CD4-positive, alpha-beta T cell treated with Interleukin-6 at 100 ng/mL for 8 hours (primary cell): ENCODE measurements around the gene SSR1.
A peak's percentile ranks its signal among the peaks of the same experiment; 100 is the strongest.
"Not testable (repeated sequence)": the region's sequence is repeated elsewhere in the genome, so short reads cannot be mapped to it uniquely, and the experiment has no call there.

Source experiments
- DNase-seq: peaks from one replicate; pipeline ENCODE4 v3.0.0-alpha.2; 2020; ENCODE audit warnings: mixed read lengths, low spot score

Gene SSR1

DNA sequence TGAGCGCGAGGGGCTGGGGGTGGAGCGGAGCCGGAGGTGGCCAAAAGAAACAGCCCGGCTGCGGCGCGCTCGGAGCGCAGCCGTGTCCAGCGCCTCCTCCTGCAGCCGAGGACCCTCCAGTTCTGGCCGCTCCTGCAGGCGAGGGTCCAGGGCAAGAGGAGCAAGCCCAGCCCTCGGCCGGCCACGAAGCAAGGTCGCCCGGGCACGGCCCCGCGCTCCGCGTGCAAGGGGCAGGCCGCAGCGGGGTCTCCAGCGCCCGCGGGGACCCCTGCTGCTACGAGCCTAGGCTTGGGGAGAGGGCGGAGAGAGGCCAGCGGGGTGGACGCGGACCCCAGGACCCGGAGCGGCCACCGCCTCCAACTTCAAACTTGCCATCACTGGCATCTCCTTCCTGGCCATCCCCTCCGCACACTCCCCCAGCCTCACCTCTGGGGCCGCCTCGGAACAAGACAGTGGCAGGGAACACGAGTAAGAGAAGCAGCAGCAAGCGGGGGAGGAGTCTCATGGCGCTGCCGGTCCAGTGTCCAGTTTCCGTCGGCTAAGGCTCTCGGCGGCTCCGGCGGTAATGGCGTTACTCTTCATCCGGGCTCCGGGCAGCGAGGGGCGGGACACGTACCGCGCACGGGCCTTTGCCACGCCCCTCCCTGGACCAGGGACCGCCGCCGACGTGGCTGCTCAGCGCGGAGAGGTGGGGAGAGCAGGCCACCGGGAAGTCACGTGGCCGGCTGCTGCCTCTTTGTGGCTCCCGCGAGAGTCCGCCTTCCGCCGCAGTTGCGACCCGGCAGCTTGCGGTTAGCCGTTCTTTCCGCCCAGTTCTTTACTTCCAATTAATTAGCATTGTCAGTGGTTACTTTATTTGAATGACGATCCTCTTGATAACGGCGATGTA, at the start of gene SSR1:
SSR1 (minus strand) TSS at position 584 of the 889 bp plus-strand sequence; CDS start at position 505, 79 bp downstream.
- peak; percentile 93 for DNase-seq

DNA sequence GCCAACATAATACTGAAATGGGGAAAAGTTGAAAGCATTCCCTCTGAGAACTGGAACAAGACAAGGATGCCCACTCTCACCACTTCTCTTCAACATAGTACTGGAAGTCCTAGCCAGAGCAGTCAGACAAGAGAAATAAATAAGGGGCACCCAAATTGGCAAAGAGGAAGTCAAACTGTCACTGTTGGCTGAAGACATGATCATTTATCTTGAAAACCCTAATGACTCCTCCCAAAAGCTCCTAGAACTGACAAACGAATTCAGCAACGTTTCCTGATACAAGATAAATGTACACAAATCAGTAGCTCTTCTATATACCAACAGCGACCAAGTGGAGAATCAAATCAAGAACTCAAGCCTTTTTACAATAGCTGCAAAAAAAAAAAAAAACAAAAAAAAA, 38.9 kb upstream of the SSR1 start:
- DNase-seq = not testable (repeated sequence)

DNA sequence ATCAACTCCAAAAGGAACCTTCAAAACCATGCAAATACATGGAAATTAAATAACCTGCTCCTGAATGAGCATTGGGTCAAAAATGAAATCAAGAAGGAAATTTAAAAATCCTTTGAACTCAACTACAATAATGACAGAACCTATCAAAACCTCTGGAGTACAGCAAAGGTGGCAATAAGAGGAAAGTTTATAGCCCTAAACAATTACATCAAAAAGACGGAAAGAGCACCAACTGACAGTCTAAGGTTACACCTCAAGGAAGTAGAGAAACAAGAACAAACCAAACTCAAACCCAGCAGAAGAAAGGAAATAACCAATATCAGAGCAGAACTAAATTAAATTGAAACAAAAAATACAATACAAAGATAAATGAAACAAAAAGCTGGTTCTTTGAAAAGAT, 37.6 kb upstream of the SSR1 start:
- DNase-seq = not testable (repeated sequence)

DNA sequence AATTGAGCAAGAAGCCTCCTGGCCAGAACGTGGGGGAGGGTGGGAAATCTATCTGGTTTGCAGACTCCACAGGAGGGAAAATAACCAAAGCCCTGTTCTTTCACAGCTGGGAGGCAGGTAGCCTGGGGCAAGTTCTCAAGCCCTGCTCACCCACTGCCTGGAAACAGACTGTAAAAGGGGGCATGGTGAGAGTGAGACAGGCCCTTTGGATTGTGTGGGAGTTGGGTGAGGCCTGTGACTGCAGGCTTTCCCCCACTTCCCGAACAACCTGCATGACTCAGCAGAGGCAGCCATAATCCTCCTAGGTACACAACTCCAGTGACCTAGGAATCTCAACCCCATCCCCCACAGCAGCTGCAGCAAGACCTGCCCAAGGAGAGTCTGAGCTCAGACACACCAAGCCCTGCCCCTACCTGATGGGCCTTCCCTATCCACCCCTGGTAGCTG, 34.6 kb upstream of the SSR1 start:
- DNase-seq = not testable (repeated sequence)

DNA sequence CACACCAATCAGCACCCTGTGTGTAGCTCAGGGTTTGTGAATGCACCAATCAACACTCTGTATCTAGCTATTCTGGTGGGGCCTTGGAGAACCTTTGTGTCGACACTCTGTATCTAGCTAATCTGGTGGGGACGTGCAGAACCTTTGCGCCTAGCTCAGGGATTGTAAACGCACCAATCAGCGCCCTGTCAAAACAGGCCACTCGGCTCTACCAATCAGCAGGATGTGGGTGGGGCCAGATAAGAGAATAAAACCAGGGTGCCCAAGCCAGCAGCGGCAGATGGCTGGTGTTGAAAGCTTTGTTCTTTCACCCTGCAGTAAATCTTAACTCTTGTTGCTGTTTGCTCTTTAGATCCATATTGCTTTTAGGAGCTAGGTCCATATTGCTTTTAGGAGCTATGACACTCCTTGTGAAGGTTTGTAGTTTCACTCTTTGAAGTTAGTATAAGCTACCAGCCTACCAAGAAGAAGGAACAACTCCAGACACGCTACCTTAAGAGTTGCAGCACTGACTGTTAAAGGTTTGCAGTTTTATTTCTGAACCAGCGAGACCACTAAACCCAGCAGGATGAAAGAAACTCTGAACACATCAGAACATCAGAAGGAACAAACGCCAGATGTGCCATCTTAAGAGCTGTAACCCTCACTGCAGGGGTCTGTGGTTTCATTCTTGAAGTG, 31.9 kb upstream of the SSR1 start:
- DNase-seq = not testable (repeated sequence)

DNA sequence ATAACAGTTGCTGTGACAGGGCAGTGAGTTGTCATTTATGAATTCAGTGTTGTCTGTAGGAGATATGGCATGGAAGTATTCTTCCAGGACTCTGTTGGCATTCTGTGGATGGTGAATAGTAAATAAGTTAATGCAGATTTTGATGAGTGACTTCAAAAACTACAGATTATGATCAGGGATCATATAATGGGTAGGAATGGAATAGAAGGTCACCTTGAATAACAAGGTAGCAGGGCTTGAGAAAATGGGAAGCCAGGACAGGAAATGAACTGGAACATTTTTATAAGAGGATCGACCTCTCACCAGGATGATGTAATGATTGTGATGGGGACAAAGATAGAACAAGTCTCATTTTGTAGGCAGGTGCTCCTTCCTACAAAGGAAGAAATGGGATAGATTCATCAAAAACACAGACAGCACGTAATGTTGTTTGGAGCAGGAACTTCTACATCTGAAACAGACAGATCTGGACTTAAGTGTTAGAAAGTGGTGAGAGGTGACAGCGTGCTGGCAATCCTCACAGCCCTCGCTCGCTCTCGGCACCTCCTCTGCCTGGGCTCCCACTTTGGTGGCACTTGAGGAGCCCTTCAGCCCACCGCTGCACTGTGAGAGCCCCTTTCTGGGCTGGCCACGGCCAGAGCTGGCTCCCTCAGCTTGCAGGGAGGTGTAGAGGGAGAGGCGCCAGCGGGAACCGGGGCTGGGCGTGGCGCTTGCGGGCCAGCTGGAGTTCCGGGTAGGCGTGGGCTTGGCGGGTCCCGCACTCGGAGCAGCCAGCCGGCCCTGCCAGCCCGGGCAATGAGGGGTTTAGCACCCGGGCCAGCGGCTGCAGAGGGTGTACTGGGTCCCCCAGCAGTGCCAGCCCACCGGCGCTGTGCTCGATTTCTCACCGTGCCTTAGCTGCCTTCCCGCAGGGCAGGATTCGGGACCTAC, 30.8 kb upstream of the SSR1 start:
- no peak for DNase-seq

DNA sequence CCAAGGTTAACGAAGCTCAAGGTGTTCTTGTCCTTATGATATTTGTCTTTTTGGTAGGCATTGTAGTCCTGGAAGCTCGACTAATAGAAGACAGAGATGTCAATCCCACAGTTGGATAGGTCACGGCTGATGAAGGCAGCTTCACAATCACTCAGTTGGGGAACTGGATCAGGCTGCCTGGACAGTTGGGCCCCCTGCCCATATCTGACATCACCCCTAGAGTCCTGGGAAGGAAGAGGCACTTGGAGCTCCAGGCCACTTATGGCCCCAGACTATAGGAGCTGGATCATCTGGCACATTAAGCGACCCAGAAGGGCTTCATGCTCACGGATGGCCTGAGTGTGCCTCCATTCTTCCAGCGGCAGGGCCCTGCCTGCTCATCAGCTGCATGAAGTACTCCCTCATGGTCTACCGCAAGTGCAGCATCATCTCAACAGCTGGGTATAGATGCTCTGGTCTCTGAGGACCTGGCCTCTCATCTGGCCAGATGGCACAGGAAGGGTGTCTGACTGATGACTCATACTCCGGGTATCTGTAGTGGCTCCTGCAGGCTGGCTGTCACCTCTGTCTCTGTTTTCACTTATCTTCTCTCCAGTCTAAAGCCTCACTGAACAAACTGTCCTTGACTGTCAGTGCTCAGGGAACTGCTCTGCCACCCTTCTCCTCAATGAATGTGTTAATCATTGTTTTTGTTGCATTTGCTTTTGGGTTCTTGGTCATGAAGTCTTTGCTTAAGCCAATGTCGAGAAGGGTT, 29.2 kb upstream of the SSR1 start:
- DNase-seq = no peak

DNA sequence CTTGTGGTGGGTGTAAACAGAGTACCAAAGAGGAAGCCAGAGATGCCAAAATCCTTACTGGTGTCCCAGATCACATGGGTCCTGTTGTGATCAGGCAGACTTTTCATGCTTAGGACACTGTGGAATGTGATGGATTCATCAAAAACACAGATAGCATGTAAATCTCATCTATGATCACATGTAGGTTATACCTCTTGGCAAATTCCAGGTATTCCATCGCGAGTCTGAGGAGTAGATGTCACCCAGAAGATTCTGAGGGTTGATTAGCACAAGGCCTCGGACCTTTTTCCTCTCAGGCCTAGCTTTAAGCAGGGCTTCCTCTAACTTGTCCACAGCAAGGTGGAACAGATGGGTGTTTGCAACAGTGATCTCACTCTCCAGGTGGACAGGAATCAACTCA, 28.3 kb upstream of the SSR1 start:
- no peak for DNase-seq

DNA sequence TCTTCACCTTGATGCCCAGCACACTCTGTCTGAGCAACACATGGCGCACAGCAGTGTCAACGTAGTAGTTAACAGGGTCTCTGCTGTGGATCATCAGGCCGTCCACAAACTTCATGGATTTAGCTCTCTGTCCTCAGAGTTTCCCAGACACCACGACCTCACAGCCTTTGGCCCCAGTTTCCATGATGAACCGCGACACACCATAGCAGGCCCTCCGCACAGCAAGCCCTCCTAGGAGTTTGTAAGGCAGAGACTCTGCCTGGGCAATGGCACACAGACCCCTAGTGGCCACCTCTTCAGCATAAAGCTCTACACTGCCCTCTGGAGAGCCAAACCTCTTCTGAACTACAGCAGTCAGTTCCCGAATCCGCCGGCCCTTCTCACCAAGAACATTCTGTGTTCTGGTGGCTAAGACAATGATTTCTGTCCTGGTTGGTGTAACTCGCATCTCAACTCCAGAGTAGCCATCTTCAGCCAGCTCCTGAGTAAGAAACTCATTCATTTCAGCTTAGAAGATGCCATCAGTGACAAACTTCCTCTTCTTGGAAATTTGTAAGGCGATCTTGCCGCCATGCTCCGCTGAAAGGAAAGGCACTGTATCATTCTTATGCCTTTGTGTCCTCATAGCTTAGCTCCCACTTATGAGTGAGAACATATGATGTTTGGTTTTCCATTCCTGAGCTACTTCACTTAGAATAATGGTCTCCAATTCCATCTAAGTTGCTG, 26.2 kb upstream of the SSR1 start:
- DNase-seq = not testable (repeated sequence)

DNA sequence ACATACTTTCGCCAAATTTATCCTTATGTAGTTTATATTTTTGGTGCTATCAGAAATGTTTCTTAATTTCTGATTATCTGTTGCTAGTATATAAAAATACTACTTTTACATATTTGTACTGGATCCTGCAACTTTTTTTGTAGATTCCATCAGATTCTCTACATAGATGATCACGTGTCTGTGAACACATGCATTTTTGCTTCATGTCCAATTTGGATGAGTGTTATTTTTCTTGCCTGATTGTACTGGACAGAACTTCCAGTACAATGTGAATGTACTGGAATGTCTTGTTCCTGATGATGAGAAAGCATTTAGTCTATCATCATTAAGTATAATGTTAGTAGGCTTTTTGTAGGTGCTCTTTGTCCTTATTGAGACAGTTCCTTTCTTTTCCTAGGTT, 25.0 kb upstream of the SSR1 start:
- DNase-seq = no peak

DNA sequence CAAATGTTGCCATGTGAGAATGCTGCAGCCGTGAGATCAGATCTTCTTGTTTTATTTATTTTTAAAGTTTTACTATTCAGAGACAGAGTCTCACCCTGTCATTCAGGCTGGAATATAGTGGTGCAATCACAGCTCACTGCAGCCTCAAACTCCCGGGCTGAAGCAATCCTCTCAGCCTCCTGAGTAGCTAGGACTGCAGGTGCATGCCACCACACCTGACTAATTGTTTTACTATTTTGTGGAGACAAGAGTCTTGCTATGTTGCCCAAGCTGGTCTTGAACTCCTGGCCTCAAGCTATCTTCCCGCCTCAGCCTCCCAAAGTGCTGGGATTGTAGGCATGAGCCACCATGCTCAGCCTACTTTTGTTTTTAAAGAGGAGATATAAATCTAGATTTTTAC, 22.5 kb upstream of the SSR1 start:
- DNase-seq = no peak

DNA sequence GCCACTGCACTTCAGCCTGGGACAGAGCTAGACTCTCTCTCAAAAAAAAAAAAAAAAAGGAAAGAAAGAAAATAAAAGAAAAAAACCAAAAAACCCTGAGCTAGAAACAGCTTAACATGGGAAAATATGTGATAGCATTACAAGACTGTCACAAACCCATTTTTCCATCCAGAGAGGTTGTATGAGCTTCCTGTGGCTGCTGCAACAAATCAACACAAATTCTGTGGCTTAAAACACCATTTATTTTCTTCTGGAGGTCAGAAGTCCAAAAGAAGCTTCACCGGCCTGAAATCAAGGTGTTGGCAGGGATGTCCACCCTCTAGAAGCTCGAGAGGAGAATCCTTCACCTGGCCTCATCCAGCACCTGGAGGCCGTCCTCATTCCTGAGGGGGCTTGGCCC, 21.7 kb upstream of the SSR1 start:
- DNase-seq = no peak

DNA sequence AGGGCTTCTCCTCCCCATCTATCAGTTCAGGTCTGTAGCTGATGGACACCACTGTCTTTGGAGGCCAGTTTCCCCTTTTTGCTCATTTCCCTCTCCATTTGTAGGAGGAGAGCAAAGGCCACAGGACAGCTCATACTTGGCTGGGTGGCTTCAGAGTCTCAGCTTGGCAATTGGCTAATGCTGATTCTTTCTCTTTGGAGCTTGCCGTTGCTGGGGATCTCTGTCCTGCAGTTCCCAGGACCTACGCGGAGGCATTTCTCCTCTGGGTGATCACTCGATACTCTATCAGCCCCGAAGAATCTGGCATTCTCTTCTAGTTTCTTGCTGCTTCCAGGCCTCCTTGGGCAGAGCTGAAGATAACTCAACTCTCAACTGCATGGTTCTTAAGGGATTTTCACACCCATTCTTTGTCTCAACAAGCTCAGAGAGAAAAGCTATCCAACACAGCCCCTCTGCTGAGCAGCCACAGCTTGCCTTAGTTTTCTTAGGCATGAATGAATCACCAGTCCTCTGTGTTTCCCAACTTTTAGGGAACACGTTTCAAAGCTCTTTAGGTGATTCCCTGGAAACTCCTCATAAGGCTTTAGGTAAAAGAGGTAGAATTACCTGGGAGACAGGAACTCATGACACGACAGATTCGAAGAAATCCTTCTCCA, 19.2 kb upstream of the SSR1 start:
- no peak for DNase-seq

DNA sequence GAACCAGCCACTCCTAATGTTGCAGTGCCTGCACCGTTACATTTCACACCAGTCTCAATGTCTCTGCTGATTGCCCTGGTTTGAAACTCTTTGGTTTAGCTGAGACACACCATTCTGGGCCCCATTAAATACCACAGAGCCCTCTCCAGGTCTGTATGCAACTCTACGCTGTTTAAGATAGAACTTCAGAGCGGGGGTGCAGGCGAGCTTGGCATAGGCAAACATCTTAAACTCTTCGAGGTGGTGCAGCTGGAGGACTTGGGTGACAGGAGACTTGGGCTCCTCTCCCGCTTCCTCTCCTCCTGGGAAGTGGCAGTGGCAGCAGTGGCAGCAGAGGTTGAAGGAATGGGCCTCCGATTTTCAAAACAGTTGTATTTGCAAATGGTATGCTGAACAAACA, 18.5 kb upstream of the SSR1 start:
- DNase-seq = no peak

DNA sequence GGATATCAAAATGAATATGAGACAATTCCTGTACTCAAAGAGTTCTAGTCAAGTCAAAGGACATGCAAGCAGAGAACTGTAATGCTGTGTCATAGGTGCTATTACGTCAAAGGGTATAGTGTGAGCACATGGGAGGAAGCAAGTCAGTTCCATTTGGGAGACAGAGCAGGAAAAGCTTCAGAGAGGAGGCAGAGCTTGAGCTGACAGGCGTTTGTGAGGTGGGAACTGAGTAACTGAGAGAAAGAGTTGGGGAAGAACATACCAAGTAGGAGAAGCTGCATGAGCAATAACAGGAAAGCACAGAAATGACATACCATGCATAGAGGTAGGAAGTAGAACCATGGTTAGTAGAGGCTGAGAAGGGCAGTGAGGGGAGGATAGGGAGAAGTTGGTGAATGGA, 15.2 kb upstream of the SSR1 start:
- DNase-seq = no peak

DNA sequence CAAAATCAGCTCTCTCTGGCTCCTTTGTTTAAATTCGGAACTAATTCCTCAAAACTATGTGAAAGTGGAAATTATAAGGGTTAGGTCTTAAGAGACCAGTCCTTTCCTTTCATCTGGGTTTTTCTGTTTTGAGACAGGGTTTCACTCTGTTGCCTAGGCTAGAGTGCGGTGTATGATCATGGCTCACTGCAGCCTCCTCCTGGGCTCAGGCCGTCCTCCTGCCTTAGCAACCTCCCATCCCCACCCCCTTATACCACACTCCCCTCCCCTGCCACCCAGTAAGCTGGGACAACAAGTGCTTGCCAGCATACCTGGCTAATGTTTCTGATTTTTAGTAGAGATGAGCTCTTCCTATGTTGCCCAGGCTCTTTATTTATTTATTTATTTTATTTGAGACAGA, 12.8 kb upstream of the SSR1 start:
- no peak for DNase-seq

DNA sequence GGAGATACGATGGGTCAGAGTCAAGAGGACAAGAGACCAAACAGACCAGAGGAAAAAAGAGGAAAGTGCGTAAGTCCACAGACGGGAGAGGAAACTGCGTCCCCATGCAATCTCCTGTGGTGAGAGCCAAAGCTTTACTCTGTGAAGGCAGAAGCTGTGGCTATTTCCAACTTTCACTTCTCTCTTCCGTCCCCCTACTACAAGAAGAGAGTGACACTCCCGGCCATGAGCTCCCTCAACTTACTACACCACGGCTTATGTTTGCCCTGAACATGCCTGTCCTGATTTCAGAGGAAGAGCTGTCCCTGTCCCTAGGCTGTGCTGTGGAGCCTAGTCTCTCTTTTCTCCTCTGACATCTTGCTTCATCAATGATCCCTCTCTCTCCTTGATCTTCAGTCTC, 11.5 kb upstream of the SSR1 start:
- no peak for DNase-seq

DNA sequence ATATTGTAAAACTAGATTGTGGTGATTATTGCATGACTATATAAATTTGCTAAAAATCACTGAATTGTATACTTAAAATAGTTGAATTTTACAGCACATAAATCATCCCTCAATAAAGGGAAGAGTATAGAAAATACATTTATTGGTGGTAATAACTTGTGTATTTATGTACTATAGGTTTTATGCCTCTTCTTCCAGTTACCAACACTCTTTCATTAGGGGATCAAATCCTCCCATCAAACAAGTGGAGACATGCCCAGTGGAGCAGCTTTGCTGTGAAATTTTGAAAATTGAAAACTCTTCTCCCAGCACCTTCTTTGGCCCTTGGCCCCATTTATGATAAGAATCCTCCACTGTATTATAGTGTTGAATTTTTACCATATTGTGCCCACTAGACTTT, 10.1 kb upstream of the SSR1 start:
- DNase-seq = no peak

DNA sequence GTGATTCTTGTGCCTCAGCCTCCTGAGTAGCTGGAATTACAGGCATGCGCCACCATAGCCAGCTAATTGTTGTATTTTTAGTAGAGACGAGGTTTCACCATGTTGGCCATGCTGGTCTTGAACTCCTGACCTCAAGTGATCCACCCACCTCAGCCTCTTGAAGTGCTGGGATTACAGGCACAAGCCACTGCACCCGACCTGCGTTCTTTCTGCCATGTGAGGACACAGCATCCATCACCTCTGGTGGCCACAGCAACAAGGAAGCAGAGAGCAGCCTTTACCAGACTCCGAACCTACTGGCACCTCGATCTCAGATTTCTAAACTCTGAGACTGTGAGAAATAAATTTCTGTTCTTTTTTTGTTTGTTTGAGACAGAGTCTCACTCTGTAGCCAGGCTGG, 8.9 kb upstream of the SSR1 start:
- DNase-seq = not testable (repeated sequence)

DNA sequence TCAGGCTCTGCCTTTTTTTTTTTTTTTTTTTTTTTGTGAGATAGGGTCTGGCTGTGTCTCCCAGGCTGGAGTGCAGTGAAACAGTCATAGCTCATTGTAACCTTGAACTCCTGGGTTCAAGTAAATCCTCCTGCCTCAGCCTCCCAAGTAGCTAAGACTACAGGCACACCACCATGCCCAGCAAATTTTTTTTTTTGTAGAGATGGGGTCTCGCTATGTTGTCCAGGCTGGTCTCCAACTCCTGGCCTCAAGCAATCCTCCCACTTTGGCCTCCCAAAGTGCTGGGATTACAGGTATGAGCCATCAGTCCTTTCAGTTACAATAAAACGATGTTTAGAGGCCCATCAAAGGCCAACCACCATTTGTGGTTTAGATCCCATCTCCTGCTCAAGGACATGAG, 6.4 kb upstream of the SSR1 start:
- DNase-seq = not testable (repeated sequence)
